Keratinocyte (primary cell): Measurements from ENCODE around the gene ISG20L2. TPM values are rescaled to one million over a fixed set of nuclear protein-coding genes. Genes with fewer than 3 reads are reported as not detected.

Experiments used
- DNase-seq: peaks from one replicate; pipeline ENCODE4 v3.0.0-alpha.2; 2011; ENCODE audit warnings: low read depth, missing footprints, low spot score
- FAIRE-seq: peaks from 2 replicates; lab custom pipeline; 2011; peaks lifted over from hg19 to GRCh38; lab: Jason Lieb, UNC
- H2AFZ ChIP-seq: 2 replicates; pipeline ENCODE4 v1.6.0; 2012; ENCODE audit warnings: low read length, control low read depth, inconsistent platforms; ENCODE audit not compliant: control insufficient read depth
- H3K27ac ChIP-seq: 2 replicates; pipeline ENCODE4 v1.5.1; 2011; ENCODE audit warnings: low read length; ENCODE audit not compliant: control insufficient read depth, insufficient read depth
- H3K27me3 ChIP-seq: 3 replicates; pipeline ENCODE4 v1.6.0; 2011; ENCODE audit warnings: low read length; ENCODE audit not compliant: control insufficient read depth, insufficient read depth; ENCODE audit errors: extremely low read depth
- H3K36me3 ChIP-seq, 2 experiments: 2 replicates in 1 of 2; 3 replicates in 1 of 2; pipeline ENCODE4 v1.5.1; 2011; ENCODE audit warnings: low read length in 2 of 2, mild to moderate bottlenecking in 1 of 2; ENCODE audit not compliant: control insufficient read depth in 2 of 2, insufficient read depth in 2 of 2; ENCODE audit errors: extremely low read depth in 1 of 2
- H3K4me1 ChIP-seq: 3 replicates; pipeline ENCODE4 v1.5.1; 2011; ENCODE audit warnings: low read length; ENCODE audit not compliant: control insufficient read depth, insufficient read depth; ENCODE audit errors: extremely low read depth
- H3K4me2 ChIP-seq: 3 replicates; pipeline ENCODE4 v1.6.0; 2011; ENCODE audit warnings: low read depth, low read length; ENCODE audit not compliant: control insufficient read depth, insufficient read depth; ENCODE audit errors: extremely low read depth
- H3K4me3 ChIP-seq, 3 experiments: fragments of 200-600 bp in 1 of 3; sonication (generic) in 1 of 3; 2 replicates in 2 of 3; 3 replicates in 1 of 3; pipeline ENCODE4 v1.5.1; 2011 to 2016; ENCODE audit warnings: low read length in 3 of 3, mild to moderate bottlenecking in 3 of 3, control low read depth in 2 of 3, inconsistent platforms in 1 of 3, low read depth in 1 of 3, mixed read lengths in 1 of 3, mixed run types in 1 of 3, moderate library complexity in 1 of 3; ENCODE audit not compliant: control insufficient read depth in 2 of 3, insufficient read depth in 2 of 3; ENCODE audit errors: extremely low read depth in 1 of 3
- H3K79me2 ChIP-seq: 2 replicates; pipeline ENCODE4 v1.6.0; 2012; ENCODE audit warnings: low read length; ENCODE audit not compliant: control insufficient read depth, insufficient read depth
- H3K9ac ChIP-seq: 3 replicates; pipeline ENCODE4 v1.6.0; 2011; ENCODE audit warnings: low read length; ENCODE audit not compliant: control insufficient read depth, insufficient read depth; ENCODE audit errors: extremely low read depth
- H3K9me1 ChIP-seq: 3 replicates; pipeline ENCODE4 v1.6.0; 2011; ENCODE audit warnings: low read length; ENCODE audit not compliant: control insufficient read depth, insufficient read depth; ENCODE audit errors: extremely low read depth
- H3K9me3 ChIP-seq: 2 replicates; pipeline ENCODE4 v1.5.1; 2012; ENCODE audit warnings: low read depth, low read length; ENCODE audit not compliant: control insufficient read depth
- H4K20me1 ChIP-seq: 3 replicates; pipeline ENCODE4 v1.6.0; 2011; ENCODE audit warnings: low read length; ENCODE audit not compliant: control insufficient read depth, insufficient read depth; ENCODE audit errors: extremely low read depth
- CTCF ChIP-seq, 3 experiments: IDR thresholded peaks in 1 of 3; conservative IDR thresholded peaks in 1 of 3; optimal IDR thresholded peaks in 1 of 3; 2 replicates in 2 of 3; 3 replicates in 1 of 3; pipeline versions ENCODE3 to v1.5.1; 2011; ENCODE audit warnings: low read length in 3 of 3, mild to moderate bottlenecking in 3 of 3, moderate library complexity in 2 of 3, control low read depth in 1 of 3, inconsistent platforms in 1 of 3; ENCODE audit not compliant: insufficient read depth in 2 of 3; ENCODE audit errors: extremely low read depth in 1 of 3
- EZH2 ChIP-seq: IDR thresholded peaks from one replicate; pipeline ENCODE4 v1.6.1; 2012; ENCODE audit warnings: inconsistent platforms, mild to moderate bottlenecking, low read length, moderate library complexity
- dilution Hi-C: fragments of 300-500 bp; cut with MboI; formaldehyde crosslinking; loops from one replicate; pipeline ENCODE4 v1.7.0; 2020; ENCODE audit warnings: low sequenced_read_pairs; ENCODE audit not compliant: extremely low pct_ligation_motif_present
- polyA plus RNA-seq, 5 experiments: library from polyadenylated mRNA; depleted of rRNA in 3 of 5; stranded (reverse) in 3 of 5; stranded (forward) in 1 of 5; unstranded in 1 of 5; fragments of >200 nt; gene quantifications; 1 replicate in 1 of 5; 2 replicates in 3 of 5; 3 replicates in 1 of 5; pipeline versions ENCODE4 v1.2.1 to v1.2.3, GENCODE V29; 2011 to 2012; ENCODE audit warnings: missing spikeins in 2 of 5, low read depth in 1 of 5, low replicate concordance in 1 of 5

The ISG20L2 gene
- polyA plus RNA-seq, 1 donor (not counting 4 experiments of a cell fraction or from before 2014, with no cell fraction given): 48.6 TPM

GRCh38 chr1:156756355-156756754, 27.8 kb upstream of the ISG20L2 start:
- Histone ChIP-seq H3K27me3 (no peaks in the 10 kb centered on the region), H3K9me1 (no peaks in the 10 kb centered on the region), H2AFZ (no peak overlapping the region), H3K4me1 (peaks cover 8% of the 10 kb centered on the region), H3K79me2 (peaks cover 12% of the 10 kb centered on the region), H3K36me3 (no peaks in the 10 kb centered on the region), H3K9me3 (no peaks in the 10 kb centered on the region), H3K4me3 (no peak overlapping the region), H3K4me2 (no peak overlapping the region), H4K20me1 (no peaks in the 10 kb centered on the region), H3K9ac (no peak overlapping the region), H3K27ac (no peak overlapping the region)
- DNase-seq (no peak), FAIRE-seq (no peak)
- dilution Hi-C loops: no loop called here
- TF ChIP-seq EZH2 (no peak), CTCF (optimal IDR thresholded peaks at IDR 0.05 in 1 of 3, IDR thresholded peaks at IDR 0.05 in 1 of 3, conservative IDR thresholded peaks at IDR 0.05 in 1 of 3; ENCODE audit: extremely low read depth in 1 of 3, insufficient read depth in 2 of 3, low read length in 3 of 3) (no peak)

- H3K4me2 ChIP-seq: no peak overlapping the region
- H3K9me1 ChIP-seq: no peaks in the 10 kb centered on the region
- H3K27me3 ChIP-seq: no peaks in the 10 kb centered on the region
- H3K4me3 ChIP-seq: no peak overlapping the region
- TF ChIP-seq CTCF (optimal IDR thresholded peaks at IDR 0.05 in 1 of 3, IDR thresholded peaks at IDR 0.05 in 1 of 3, conservative IDR thresholded peaks at IDR 0.05 in 1 of 3; ENCODE audit: extremely low read depth in 1 of 3, insufficient read depth in 2 of 3, low read length in 3 of 3): no peak
- TF ChIP-seq EZH2: no peak
- no peaks in the 10 kb centered on the region for H3K36me3 ChIP-seq
- no peak overlapping the region for H3K27ac ChIP-seq
- no peak overlapping the region for H3K9ac ChIP-seq
- no peak overlapping the region for H2AFZ ChIP-seq
- dilution Hi-C loops: no loop called here
- FAIRE-seq (no peak), DNase-seq (no peak)
- H4K20me1 ChIP-seq: no peaks in the 10 kb centered on the region
- peaks cover 8% of the 10 kb centered on the region for H3K4me1 ChIP-seq
- no peaks in the 10 kb centered on the region for H3K9me3 ChIP-seq
- peaks cover 20% of the 10 kb centered on the region for H3K79me2 ChIP-seq
Observed at GRCh38 chr1:156755527-156755950, 27.0 kb upstream of the ISG20L2 start.
